ENCODE measurements around the gene IL15. TPM values are rescaled to one million over a fixed set of nuclear protein-coding genes. Genes with fewer than 3 reads are reported as not detected.

The IL15 gene
- polyA plus RNA-seq, 2 of the 4 experiments (the other 2 are of a cell fraction) = 14.1 to 32.3 TPM

DNA sequence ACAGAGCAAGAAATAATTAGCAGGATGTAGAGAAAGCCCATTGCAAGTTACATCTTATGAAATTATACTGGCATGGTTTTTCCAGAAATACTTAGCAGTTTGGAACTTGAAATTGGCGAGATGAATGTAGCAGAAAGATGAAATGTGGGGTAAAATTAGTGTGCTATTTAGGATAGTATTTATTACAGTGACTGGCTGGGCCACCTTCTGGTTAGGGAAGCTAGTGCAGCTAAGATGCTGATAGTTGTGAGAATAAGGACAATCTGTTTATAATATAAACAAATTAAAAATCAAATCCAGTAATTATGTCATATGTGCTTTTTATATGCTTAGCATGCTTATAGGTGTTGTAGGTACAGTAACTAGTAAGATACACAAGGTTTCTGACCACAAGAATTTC lies 74.8 kb downstream of the IL15 start:
- no peak overlapping the region for H3K4me2 ChIP-seq
- H3K27ac ChIP-seq = no peak overlapping the region
- peaks cover 35% of the 10 kb centered on the region for H3K4me1 ChIP-seq
- WGBS (ENCODE audit: missing lambda C conversion rate) = 81% methylated on average over 1 of the region's 1 CpG
- CTCF ChIA-PET = interaction anchor here (0.7 kb wide), 1 partner anchor 405 kb away, joined by 3 read pairs; no protein-coding TSS in a partner anchor
- no peak overlapping the region for H3K4me3 ChIP-seq
- POLR2A ChIA-PET = no interaction called here
- peak in 1 of 2 experiments; percentile 18 for DNase-seq (ENCODE audit: low read depth in 1 of 2, low spot score in 1 of 2)
- no peak for ATAC-seq
- FAIRE-seq = no peak
- H3K9me3 ChIP-seq = peaks cover 23% of the 10 kb centered on the region
- TF ChIP-seq, protein P1, sequence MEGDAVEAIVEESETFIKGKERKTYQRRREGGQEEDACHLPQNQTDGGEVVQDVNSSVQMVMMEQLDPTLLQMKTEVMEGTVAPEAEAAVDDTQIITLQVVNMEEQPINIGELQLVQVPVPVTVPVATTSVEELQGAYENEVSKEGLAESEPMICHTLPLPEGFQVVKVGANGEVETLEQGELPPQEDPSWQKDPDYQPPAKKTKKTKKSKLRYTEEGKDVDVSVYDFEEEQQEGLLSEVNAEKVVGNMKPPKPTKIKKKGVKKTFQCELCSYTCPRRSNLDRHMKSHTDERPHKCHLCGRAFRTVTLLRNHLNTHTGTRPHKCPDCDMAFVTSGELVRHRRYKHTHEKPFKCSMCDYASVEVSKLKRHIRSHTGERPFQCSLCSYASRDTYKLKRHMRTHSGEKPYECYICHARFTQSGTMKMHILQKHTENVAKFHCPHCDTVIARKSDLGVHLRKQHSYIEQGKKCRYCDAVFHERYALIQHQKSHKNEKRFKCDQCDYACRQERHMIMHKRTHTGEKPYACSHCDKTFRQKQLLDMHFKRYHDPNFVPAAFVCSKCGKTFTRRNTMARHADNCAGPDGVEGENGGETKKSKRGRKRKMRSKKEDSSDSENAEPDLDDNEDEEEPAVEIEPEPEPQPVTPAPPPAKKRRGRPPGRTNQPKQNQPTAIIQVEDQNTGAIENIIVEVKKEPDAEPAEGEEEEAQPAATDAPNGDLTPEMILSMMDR (IDR thresholded peaks at IDR 0.05) = peak; percentile 35; the same call in 2 of the 3 replicates
- TF ChIP-seq, protein P2, sequence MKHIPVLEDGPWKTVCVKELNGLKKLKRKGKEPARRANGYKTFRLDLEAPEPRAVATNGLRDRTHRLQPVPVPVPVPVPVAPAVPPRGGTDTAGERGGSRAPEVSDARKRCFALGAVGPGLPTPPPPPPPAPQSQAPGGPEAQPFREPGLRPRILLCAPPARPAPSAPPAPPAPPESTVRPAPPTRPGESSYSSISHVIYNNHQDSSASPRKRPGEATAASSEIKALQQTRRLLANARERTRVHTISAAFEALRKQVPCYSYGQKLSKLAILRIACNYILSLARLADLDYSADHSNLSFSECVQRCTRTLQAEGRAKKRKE (CRISPR knock-in tag; IDR thresholded peaks at IDR 0.05; ENCODE audit: low read depth) = no peak
- TF ChIP-seq GATA3 (IDR thresholded peaks at IDR 0.05; ENCODE audit: borderline replicate concordance) (no peak), TP53 (CRISPR knock-in tag; IDR thresholded peaks at IDR 0.05) (no peak), CBX8 (IDR thresholded peaks at IDR 0.05) (no peak), HOXA7 (CRISPR knock-in tag; IDR thresholded peaks at IDR 0.05) (no peak), RAD21 (conservative IDR thresholded peaks at IDR 0.05 in 1 of 2, IDR thresholded peaks at IDR 0.05 in 1 of 2) (peak; percentile 27 to 36; a peak in 3 of 5 replicates)

DNA sequence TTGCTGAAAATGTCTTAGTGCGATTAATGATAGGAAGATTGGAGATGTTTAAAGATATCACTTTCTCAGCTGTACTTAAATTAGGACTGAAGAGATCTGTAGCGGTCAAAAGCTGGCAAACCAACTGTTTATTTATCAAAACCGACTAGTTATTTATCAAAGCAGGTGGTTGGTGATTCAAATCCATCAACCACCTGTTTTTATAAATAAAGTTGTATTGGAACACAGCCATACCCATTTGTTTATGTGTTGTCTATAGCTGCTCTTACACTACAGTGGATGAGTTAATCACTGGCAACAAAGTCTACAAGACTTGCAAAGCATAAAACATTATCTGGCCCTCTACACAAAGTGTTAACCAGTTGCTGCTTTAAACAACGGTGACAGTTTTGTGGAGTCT lies 76.8 kb downstream of the IL15 start:
- WGBS (ENCODE audit: missing lambda C conversion rate) = 78% methylated on average over 4 of the region's 4 CpGs
- POLR2A ChIA-PET = no interaction called here
- Histone ChIP-seq H3K4me2 (peak overlapping the region; percentile 62), H3K9me3 (peaks cover 6% of the 10 kb centered on the region; the same call in 1 of the 3 replicates), H3K27ac (peak overlapping the region; percentile 51 to 75; a peak in 5 of 6 replicates), H3K4me1 (peaks cover 35% of the 10 kb centered on the region), H3K4me3 (no peak overlapping the region)
- no peak for ATAC-seq
- CTCF ChIA-PET = no interaction called here
- no peak for DNase-seq (ENCODE audit: low read depth in 1 of 2, low spot score in 1 of 2)
- FAIRE-seq = no peak
- no peak for TF ChIP-seq HOXB5 (CRISPR knock-in tag; IDR thresholded peaks at IDR 0.05)
- no peak for TF ChIP-seq KDM1A (IDR thresholded peaks at IDR 0.05; ENCODE audit: low read depth)

DNA sequence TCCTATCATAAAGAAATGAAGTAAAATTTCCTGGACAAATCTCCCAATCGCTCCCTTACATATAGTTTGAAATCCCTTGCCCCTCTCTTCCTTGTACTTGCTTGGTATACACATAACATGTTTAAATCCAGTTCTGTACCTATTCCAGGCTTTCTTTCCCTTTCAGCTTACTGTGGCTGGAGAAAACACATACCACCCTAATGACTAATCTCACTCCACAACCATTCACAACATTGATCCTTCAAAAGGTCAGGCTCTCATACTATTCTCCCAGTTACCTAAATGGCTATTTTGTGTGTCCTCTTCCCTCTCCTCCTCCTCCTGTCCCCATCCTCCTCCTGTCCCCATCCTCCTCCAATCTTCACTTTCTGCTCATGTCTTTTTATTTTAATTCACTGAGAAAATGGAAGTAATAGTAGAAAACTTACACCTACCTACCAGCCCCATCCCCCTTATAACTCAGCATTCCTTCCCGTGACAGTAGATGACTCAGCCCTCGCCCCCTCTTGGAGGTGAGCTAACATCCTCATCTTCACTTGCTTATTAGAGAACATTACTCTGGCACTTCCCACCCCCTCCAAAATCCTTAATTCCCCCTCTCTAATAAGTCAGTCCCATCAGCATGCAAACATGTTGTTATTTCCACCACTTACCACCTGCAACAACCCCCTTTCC lies 77.5 kb downstream of the IL15 start:
- Histone ChIP-seq H3K4me1 (peaks cover 35% of the 10 kb centered on the region), H3K9me3 (peaks cover 6% of the 10 kb centered on the region; the same call in 1 of the 3 replicates), H3K4me3 (no peak overlapping the region), H3K4me2 (peak overlapping the region; percentile 62), H3K27ac (peak overlapping the region; percentile 51 to 75; a peak in 5 of 6 replicates)
- FAIRE-seq = no peak
- ChIA-PET CTCF (no interaction called here), POLR2A (no interaction called here)
- peak in 1 of 2 experiments; percentile 75; a peak in 4 of 6 replicates for ATAC-seq
- TF ChIP-seq EP300 (IDR thresholded peaks at IDR 0.05) (no peak), FOSL2 (IDR thresholded peaks at IDR 0.05) (0 out of 2 replicates have a peak, but pooled peaks have one; percentile 33), FOSL2 (CRISPR knock-in tag; IDR thresholded peaks at IDR 0.05) (0 out of 2 replicates have a peak, but pooled peaks have one; percentile 11), FOXS1 (CRISPR knock-in tag; IDR thresholded peaks at IDR 0.05) (no peak)
- 32% methylated on average over 3 of the region's 3 CpGs for WGBS (ENCODE audit: missing lambda C conversion rate)
- DNase-seq (ENCODE audit: low read depth in 1 of 2, low spot score in 1 of 2) = peak; percentile 8 to 18

DNA sequence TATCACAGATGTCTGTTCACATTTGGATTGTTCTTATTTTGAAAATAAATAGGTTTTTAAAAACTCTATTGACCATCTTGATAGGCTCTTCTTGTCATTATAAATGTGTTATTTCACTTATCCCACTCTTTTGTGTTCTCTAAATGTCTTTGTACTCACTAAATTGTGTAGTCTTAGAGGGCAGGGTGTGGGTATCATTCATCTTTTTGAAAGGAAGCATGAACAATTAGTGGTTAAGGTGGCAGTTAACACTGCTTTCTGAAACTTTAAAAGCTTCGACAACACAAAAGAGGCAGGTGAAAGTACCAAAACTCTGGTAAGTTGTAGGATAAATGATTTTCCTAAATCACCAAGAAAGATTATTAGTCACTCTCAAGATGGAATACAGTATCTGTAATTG lies 83.2 kb downstream of the IL15 start:
- Histone ChIP-seq H3K27ac (no peak overlapping the region), H3K9me3 (no peaks in the 10 kb centered on the region), H3K4me1 (peaks cover 14% of the 10 kb centered on the region), H3K4me3 (no peak overlapping the region), H3K4me2 (no peak overlapping the region)
- TF ChIP-seq TP53 (CRISPR knock-in tag; IDR thresholded peaks at IDR 0.05) = no peak
- no peak for TF ChIP-seq SMC3 (IDR thresholded peaks at IDR 0.05)
- WGBS (ENCODE audit: missing lambda C conversion rate) = 100% methylated on average over 1 of the region's 1 CpG
- ChIA-PET POLR2A (no interaction called here), CTCF (no interaction called here)
- ATAC-seq (no peak), DNase-seq (ENCODE audit: low read depth in 1 of 2, low spot score in 1 of 2) (no peak), FAIRE-seq (no peak)

DNA sequence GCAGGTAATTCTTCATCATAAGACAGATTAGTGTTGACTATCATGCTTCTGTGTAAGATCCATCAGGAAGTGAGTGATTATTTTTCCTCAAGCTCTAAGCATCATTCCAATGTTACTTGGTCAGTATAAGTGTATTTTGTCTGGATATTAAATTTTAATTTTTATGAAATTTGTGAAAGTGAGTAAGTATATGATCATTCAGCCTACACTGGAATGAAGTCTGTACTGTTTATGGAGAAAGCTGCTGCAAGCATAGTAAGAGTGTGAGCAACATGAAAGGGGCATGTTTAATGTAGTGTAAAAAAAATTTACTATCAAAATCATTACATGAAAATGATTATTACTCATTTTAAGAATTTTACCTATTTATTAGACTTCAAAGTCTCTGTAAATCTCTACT lies 84.8 kb downstream of the IL15 start:
- ChIA-PET POLR2A (no interaction called here), CTCF (no interaction called here)
- Histone ChIP-seq H3K4me1 (peaks cover 11% of the 10 kb centered on the region), H3K27ac (no peak overlapping the region), H3K4me2 (no peak overlapping the region), H3K4me3 (no peak overlapping the region), H3K9me3 (no peaks in the 10 kb centered on the region)
- FAIRE-seq = no peak
- DNase-seq (ENCODE audit: low read depth in 1 of 2, low spot score in 1 of 2) = no peak
- TF ChIP-seq GATA3 (IDR thresholded peaks at IDR 0.05; ENCODE audit: borderline replicate concordance) (no peak), FOSB (CRISPR knock-in tag; IDR thresholded peaks at IDR 0.05) (no peak), KDM1A (IDR thresholded peaks at IDR 0.05; ENCODE audit: low read depth) (no peak), TP53 (CRISPR knock-in tag; IDR thresholded peaks at IDR 0.05) (no peak), POLR2A (IDR thresholded peaks at IDR 0.05; ENCODE audit: low read length) (no peak), FOSL2 (IDR thresholded peaks at IDR 0.05) (no peak), FOSL2 (CRISPR knock-in tag; IDR thresholded peaks at IDR 0.05) (no peak)
- TF ChIP-seq, protein P3, sequence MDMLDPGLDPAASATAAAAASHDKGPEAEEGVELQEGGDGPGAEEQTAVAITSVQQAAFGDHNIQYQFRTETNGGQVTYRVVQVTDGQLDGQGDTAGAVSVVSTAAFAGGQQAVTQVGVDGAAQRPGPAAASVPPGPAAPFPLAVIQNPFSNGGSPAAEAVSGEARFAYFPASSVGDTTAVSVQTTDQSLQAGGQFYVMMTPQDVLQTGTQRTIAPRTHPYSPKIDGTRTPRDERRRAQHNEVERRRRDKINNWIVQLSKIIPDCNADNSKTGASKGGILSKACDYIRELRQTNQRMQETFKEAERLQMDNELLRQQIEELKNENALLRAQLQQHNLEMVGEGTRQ (IDR thresholded peaks at IDR 0.05) = no peak
- TF ChIP-seq, protein P4, sequence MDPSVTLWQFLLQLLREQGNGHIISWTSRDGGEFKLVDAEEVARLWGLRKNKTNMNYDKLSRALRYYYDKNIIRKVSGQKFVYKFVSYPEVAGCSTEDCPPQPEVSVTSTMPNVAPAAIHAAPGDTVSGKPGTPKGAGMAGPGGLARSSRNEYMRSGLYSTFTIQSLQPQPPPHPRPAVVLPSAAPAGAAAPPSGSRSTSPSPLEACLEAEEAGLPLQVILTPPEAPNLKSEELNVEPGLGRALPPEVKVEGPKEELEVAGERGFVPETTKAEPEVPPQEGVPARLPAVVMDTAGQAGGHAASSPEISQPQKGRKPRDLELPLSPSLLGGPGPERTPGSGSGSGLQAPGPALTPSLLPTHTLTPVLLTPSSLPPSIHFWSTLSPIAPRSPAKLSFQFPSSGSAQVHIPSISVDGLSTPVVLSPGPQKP (IDR thresholded peaks at IDR 0.05; ENCODE audit: low read depth, low read length) = no peak
- ATAC-seq = no peak

All from A549 (cell line).